ENCODE results near the gene GDF3.
"Not testable (repeated sequence)": the region's sequence is repeated elsewhere in the genome, so short reads cannot be mapped to it uniquely, and the experiment has no call there.

Gene GDF3

DNA sequence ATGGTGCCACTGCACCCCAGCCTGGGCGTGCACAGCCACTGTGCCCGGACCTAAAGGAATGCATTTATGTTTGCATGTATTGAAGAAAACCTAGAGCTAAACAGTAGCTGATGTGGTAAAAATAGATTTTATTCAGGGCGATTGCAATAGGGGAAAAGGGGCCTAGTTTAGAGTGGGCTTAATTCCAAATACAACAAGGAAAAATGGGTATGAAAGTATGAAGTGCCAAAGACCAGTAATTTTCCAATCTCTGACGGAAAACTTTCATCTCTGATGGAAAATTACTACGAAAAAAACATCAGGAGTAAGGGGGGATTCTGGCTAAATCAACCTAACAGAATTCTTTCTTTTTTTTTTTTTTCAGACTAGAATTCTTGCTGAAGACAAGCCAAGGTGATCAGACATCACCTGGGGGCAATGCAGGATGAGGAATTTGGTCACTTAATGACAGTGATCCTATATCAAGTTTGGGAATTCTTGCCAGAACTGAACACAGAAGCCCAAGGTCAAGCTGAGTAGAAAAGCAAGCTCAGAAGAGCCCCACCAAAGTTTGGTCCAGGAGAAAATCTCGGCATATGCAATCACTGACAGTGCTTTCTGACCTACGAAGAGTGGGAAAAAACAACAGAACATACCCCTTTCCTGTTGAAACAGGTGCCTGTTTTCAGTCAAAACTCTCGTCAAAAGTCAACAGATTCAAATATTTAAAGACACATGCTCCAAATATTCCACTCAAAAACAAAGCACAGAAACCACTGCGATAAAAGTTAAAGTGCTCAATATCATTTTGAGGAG is 16.1 kb downstream of the GDF3 start:
- Histone ChIP-seq H3K27ac (ENCODE audit: low read depth, low read length) (no peak overlapping the region), H3K79me2 (ENCODE audit: control insufficient read depth, low read length) (no peaks in the 10 kb centered on the region), H3K4me3 (ENCODE audit: low read length) (no peak overlapping the region), H3K36me3 (ENCODE audit: control insufficient read depth, low read length) (no peaks in the 10 kb centered on the region), H3K9me3 (ENCODE audit: control insufficient read depth, insufficient read depth, low read length) (no peaks in the 10 kb centered on the region), H3K27me3 (ENCODE audit: control insufficient read depth, low read length) (peaks cover 5% of the 10 kb centered on the region), H3K9me2 (replicated peaks; ENCODE audit: control insufficient read depth, low read length) (no peaks in the 10 kb centered on the region), H3K4me1 (ENCODE audit: control insufficient read depth, low read length) (no peaks in the 10 kb centered on the region), H4K20me1 (ENCODE audit: control insufficient read depth, insufficient read depth, low read depth, low read length) (no peaks in the 10 kb centered on the region), H3K4me2 (ENCODE audit: low read length) (no peak overlapping the region), H3F3A (ENCODE audit: control insufficient read depth, insufficient read depth) (no peaks in the 10 kb centered on the region)
- TF ChIP-seq, protein P1, sequence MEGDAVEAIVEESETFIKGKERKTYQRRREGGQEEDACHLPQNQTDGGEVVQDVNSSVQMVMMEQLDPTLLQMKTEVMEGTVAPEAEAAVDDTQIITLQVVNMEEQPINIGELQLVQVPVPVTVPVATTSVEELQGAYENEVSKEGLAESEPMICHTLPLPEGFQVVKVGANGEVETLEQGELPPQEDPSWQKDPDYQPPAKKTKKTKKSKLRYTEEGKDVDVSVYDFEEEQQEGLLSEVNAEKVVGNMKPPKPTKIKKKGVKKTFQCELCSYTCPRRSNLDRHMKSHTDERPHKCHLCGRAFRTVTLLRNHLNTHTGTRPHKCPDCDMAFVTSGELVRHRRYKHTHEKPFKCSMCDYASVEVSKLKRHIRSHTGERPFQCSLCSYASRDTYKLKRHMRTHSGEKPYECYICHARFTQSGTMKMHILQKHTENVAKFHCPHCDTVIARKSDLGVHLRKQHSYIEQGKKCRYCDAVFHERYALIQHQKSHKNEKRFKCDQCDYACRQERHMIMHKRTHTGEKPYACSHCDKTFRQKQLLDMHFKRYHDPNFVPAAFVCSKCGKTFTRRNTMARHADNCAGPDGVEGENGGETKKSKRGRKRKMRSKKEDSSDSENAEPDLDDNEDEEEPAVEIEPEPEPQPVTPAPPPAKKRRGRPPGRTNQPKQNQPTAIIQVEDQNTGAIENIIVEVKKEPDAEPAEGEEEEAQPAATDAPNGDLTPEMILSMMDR (IDR thresholded peaks at IDR 0.05; ENCODE audit: low read depth, low read length, poor library complexity, severe bottlenecking) = no peak
- TF ChIP-seq EZH2phosphoT487 (IDR thresholded peaks at IDR 0.05; ENCODE audit: borderline replicate concordance, low read length) = no peak

DNA sequence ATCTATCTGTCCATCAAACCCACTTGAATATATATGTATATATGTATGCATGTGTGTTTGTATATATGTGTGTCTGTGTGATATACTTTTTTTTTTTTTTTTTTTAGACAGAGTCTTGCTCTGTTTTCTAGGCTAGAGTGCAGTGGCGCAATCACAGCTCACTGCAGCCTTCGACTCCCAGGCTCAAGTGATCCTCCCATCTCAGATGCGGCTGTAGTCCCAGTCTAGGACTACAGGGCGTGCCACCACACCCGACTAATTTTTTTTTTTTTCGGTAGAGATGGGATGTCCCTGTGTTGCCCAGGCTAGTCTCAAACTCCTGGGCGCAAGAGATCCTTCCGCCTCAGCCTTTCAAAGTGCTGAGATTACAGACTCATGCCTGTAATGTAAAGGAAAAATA is 16.8 kb downstream of the GDF3 start:
- no peaks in the 10 kb centered on the region for H3K4me1 ChIP-seq (ENCODE audit: control insufficient read depth, low read length)
- H3K4me2 ChIP-seq (ENCODE audit: low read length) = no peak overlapping the region
- no peak overlapping the region for H3K4me3 ChIP-seq (ENCODE audit: low read length)
- H3F3A ChIP-seq (ENCODE audit: control insufficient read depth, insufficient read depth) = no peaks in the 10 kb centered on the region
- H3K27ac ChIP-seq (ENCODE audit: low read depth, low read length) = no peak overlapping the region
- H3K36me3 ChIP-seq (ENCODE audit: control insufficient read depth, low read length) = no peaks in the 10 kb centered on the region
- no peaks in the 10 kb centered on the region for H3K79me2 ChIP-seq (ENCODE audit: control insufficient read depth, low read length)
- H3K9me3 ChIP-seq (ENCODE audit: control insufficient read depth, insufficient read depth, low read length) = no peaks in the 10 kb centered on the region
- TF ChIP-seq, protein P1 (IDR thresholded peaks at IDR 0.05; ENCODE audit: low read depth, low read length, poor library complexity, severe bottlenecking) = no peak
- TF ChIP-seq EZH2phosphoT487 (IDR thresholded peaks at IDR 0.05; ENCODE audit: borderline replicate concordance, low read length) = no peak
- H3K27me3 ChIP-seq (ENCODE audit: control insufficient read depth, low read length) = peaks cover 5% of the 10 kb centered on the region
- no peaks in the 10 kb centered on the region for H3K9me2 ChIP-seq (replicated peaks; ENCODE audit: control insufficient read depth, low read length)
- H4K20me1 ChIP-seq (ENCODE audit: control insufficient read depth, insufficient read depth, low read depth, low read length) = no peaks in the 10 kb centered on the region

DNA sequence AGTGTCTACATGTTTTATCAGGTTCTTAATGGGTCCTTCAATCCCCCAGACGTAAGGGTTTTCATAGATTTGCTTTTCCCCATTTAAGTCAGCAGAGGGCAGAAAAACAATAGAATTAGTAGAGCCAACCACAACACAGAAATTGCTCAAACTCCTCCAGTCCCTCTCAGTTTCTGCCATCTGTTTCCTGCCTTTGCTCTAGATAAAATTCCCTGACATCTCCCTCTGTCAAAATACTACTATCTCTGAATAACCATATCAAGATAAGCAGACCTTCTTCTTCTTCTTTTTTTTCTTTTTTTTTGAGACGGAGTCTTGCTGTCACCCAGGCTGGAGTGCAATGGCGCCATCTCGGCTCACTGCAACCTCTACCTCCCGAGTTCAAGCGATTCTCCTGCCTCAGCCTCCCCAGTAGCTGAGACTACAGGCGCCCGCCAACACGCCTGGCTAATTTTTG is 18.1 kb downstream of the GDF3 start:
- not testable (repeated sequence) for H3K9me3 ChIP-seq (ENCODE audit: control insufficient read depth, insufficient read depth, low read length); H3K9me2 ChIP-seq (replicated peaks; ENCODE audit: control insufficient read depth, low read length); H3K27me3 ChIP-seq (ENCODE audit: control insufficient read depth, low read length); H3K4me2 ChIP-seq (ENCODE audit: low read length); H3K4me3 ChIP-seq (ENCODE audit: low read length); H4K20me1 ChIP-seq (ENCODE audit: control insufficient read depth, insufficient read depth, low read depth, low read length); H3K27ac ChIP-seq (ENCODE audit: low read depth, low read length); H3K36me3 ChIP-seq (ENCODE audit: control insufficient read depth, low read length); H3K4me1 ChIP-seq (ENCODE audit: control insufficient read depth, low read length); H3K79me2 ChIP-seq (ENCODE audit: control insufficient read depth, low read length); H3F3A ChIP-seq (ENCODE audit: control insufficient read depth, insufficient read depth)
- TF ChIP-seq, protein P1 (IDR thresholded peaks at IDR 0.05; ENCODE audit: low read depth, low read length, poor library complexity, severe bottlenecking) = peak; percentile 53

DNA sequence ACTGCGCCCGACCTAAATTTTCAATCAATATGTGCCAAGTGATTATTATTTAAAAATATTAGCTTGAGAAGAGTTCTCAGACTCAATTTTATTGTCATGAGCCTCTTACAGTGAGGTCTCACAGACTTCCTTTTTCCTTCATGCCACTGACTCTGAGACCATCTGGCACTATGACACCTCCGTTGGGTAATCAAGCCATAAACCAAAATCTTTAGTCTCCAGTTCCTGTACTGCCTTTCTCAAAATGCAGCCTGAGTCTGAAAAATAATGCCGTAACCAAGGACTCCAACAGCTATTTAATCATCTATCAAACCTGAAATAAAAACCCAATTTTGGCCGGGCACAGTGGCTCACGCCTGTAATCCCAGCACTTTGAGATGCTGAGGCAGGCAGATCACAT is 20.1 kb downstream of the GDF3 start:
- H3K4me3 ChIP-seq (ENCODE audit: low read length); H3K4me2 ChIP-seq (ENCODE audit: low read length); H3K9me3 ChIP-seq (ENCODE audit: control insufficient read depth, insufficient read depth, low read length); H3K36me3 ChIP-seq (ENCODE audit: control insufficient read depth, low read length); H3K27me3 ChIP-seq (ENCODE audit: control insufficient read depth, low read length); H3K27ac ChIP-seq (ENCODE audit: low read depth, low read length); H4K20me1 ChIP-seq (ENCODE audit: control insufficient read depth, insufficient read depth, low read depth, low read length); H3K9me2 ChIP-seq (replicated peaks; ENCODE audit: control insufficient read depth, low read length); H3F3A ChIP-seq (ENCODE audit: control insufficient read depth, insufficient read depth); H3K4me1 ChIP-seq (ENCODE audit: control insufficient read depth, low read length); H3K79me2 ChIP-seq (ENCODE audit: control insufficient read depth, low read length): not testable (repeated sequence)

All from DOHH2 (cell line).